A549 (cell line): ENCODE data around the gene TBC1D22A. TPM values are rescaled to one million over a fixed set of nuclear protein-coding genes. Genes with fewer than 3 reads are reported as not detected.

Experiments
- ATAC-seq, 2 experiments: fragments of 200-7000 bp in 1 of 2; fragments of >200 bp in 1 of 2; cut with Nextera tagmentation in 1 of 2; cut with Tn5 transposase in 1 of 2; 3 replicates each; pipeline versions ENCODE4 v1.8.0 to v1.9.1; 2018 to 2020; ENCODE audit warnings: mild to moderate bottlenecking in 1 of 2, moderate library complexity in 1 of 2
- CTCF ChIA-PET: fragments of 300-600 bp; sonication (Branson Sonifier 250); formaldehyde crosslinking; extraction: SDS; loops from one replicate; lab custom pipeline; 2021; ENCODE audit warnings: antibody characterized with exemption, inconsistent platforms; lab: Yijun Ruan, JAX
- POLR2A ChIA-PET: fragments of 350-600 bp; formaldehyde crosslinking; extraction: SDS; loops from one replicate; lab custom pipeline; 2021; ENCODE audit warnings: antibody characterized with exemption, inconsistent platforms; lab: Yijun Ruan, JAX
- DNase-seq, 2 experiments: peaks; one replicate each; pipeline versions ENCODE4 v3.0.0 to v3.0.0-alpha.2; 2011 to 2016; ENCODE audit warnings: low read depth in 1 of 2, low spot score in 1 of 2
- FAIRE-seq: peaks from 2 replicates; lab custom pipeline; 2011; peaks lifted over from hg19 to GRCh38; lab: Jason Lieb, UNC
- H3K27ac ChIP-seq, 2 experiments: fragments of >200 bp; sonication (Bioruptor Twin); formaldehyde crosslinking; 3 replicates each; pipeline ENCODE4 v1.5.1; 2016 to 2017
- H3K4me1 ChIP-seq: fragments of >200 bp; sonication (Bioruptor Twin); formaldehyde crosslinking; 3 replicates; pipeline ENCODE4 v1.6.1; 2016
- H3K4me2 ChIP-seq: fragments of >200 bp; sonication (Bioruptor Twin); formaldehyde crosslinking; 3 replicates; pipeline ENCODE4 v1.6.1; 2016
- H3K4me3 ChIP-seq: fragments of >200 bp; sonication (Bioruptor Twin); formaldehyde crosslinking; 3 replicates; pipeline ENCODE4 v1.5.1; 2016
- H3K9me3 ChIP-seq: fragments of >200 bp; sonication (Bioruptor Twin); formaldehyde crosslinking; 3 replicates; pipeline ENCODE4 v1.6.1; 2016
- BCL3 ChIP-seq: fragments of >200 bp; sonication (Bioruptor Twin); formaldehyde crosslinking; IDR thresholded peaks from 3 replicates; pipeline ENCODE4 v1.6.1; 2016
- BHLHE40 ChIP-seq: IDR thresholded peaks from 2 replicates; pipeline ENCODE4 v1.6.1; 2012; ENCODE audit warnings: low read depth, low read length, inconsistent platforms
- CEBPB ChIP-seq, 2 experiments: fragments of >200 bp in 1 of 2; sonication (Bioruptor Twin) in 1 of 2; formaldehyde crosslinking in 1 of 2; IDR thresholded peaks; 2 replicates each; pipeline ENCODE4 v1.6.1; 2012 to 2016
- EHMT2 ChIP-seq: fragments of 200-600 bp; sonication (generic); IDR thresholded peaks from 2 replicates; pipeline ENCODE4 v1.6.1; 2016; ENCODE audit warnings: antibody characterized with exemption, low read depth, mild to moderate bottlenecking, moderate library complexity
- FOXS1 ChIP-seq: fragments of 250-450 bp; sonication (Bioruptor Pico); IDR thresholded peaks from 2 replicates; pipeline ENCODE4 v1.5.0; 2020; ENCODE audit warnings: mild to moderate bottlenecking, moderate library complexity
- GATA3 ChIP-seq: IDR thresholded peaks from 2 replicates; pipeline ENCODE4 v1.6.1; 2012; ENCODE audit warnings: borderline replicate concordance
- HDAC2 ChIP-seq: fragments of 200-600 bp; sonication (generic); IDR thresholded peaks from 2 replicates; pipeline ENCODE4 v1.6.1; 2016
- HEYL ChIP-seq: fragments of 250-450 bp; sonication (Bioruptor Pico); IDR thresholded peaks from 2 replicates; pipeline ENCODE4 v1.8.0; 2021; ENCODE audit warnings: mild to moderate bottlenecking, moderate library complexity
- MAZ ChIP-seq: fragments of 150-350 bp; IDR thresholded peaks from 2 replicates; pipeline ENCODE4 v1.6.1; 2014; ENCODE audit warnings: antibody characterized with exemption, low read depth, low read length, borderline replicate concordance
- MYC ChIP-seq: IDR thresholded peaks from 2 replicates; pipeline ENCODE4 v1.6.1; 2012; ENCODE audit warnings: mild to moderate bottlenecking, inconsistent platforms, low read length, improper control_type of control experiment, borderline replicate concordance
- NFE2L2 ChIP-seq: fragments of 150-350 bp; conservative IDR thresholded peaks from 2 replicates; pipeline ENCODE4 v1.6.1; 2014; ENCODE audit warnings: low read length
- POLR2A ChIP-seq: IDR thresholded peaks from 2 replicates; pipeline ENCODE4 v1.6.1; 2012; ENCODE audit warnings: mild to moderate bottlenecking, low read length
- RNF2 ChIP-seq: fragments of 200-600 bp; sonication (generic); IDR thresholded peaks from 2 replicates; pipeline ENCODE4 v1.6.1; 2016; ENCODE audit warnings: low read depth, mild to moderate bottlenecking, antibody characterized with exemption, moderate library complexity, borderline replicate concordance
- SMC3 ChIP-seq: fragments of >200 bp; sonication (Bioruptor Twin); formaldehyde crosslinking; IDR thresholded peaks from 3 replicates; pipeline ENCODE4 v1.6.1; 2018; ENCODE audit warnings: inconsistent platforms
- TP53 ChIP-seq: fragments of 250-450 bp; sonication (Bioruptor Pico); IDR thresholded peaks from 2 replicates; pipeline ENCODE4 v1.5.0; 2021; ENCODE audit warnings: mild to moderate bottlenecking, moderate library complexity
- USF2 ChIP-seq: fragments of 450-650 bp; IDR thresholded peaks from 2 replicates; pipeline ENCODE4 v1.6.1; 2014; ENCODE audit warnings: antibody characterized with exemption
- ZFP36 ChIP-seq: fragments of 450-650 bp; IDR thresholded peaks from 2 replicates; pipeline ENCODE4 v1.6.1; 2014; ENCODE audit warnings: borderline replicate concordance; ENCODE audit not compliant: partially characterized antibody
- ZSCAN20 ChIP-seq: fragments of 250-450 bp; sonication (Bioruptor Pico); IDR thresholded peaks from 2 replicates; pipeline ENCODE4 v1.8.0; 2022; ENCODE audit warnings: mild to moderate bottlenecking, moderate library complexity
- WGBS: methylation state at CpG from one replicate; pipeline ENCODE4 v1.1.6; 2017; ENCODE audit errors: missing lambda C conversion rate; 5-methylcytosine and 5-hydroxymethylcytosine counted together
- polyA plus RNA-seq, 4 experiments: library from polyadenylated mRNA; depleted of rRNA in 3 of 4; stranded (reverse); fragments of >200 nt; fragmentation: RNase III in 1 of 4; extraction: RNeasy Plus Mini Kit Qiagen cat#74134 plus additional on column Dnase treatment in 1 of 4; gene quantifications; 2 replicates in 3 of 4; 3 replicates in 1 of 4; pipeline ENCODE4 v1.2.3, GENCODE V29; 2011 to 2017
- TF ChIP-seq, protein P1 (sequence below): fragments of 250-450 bp; sonication (Bioruptor Pico); IDR thresholded peaks from 2 replicates; pipeline ENCODE4 v1.5.0; 2020; ENCODE audit warnings: low read depth, mild to moderate bottlenecking, moderate library complexity
- TF ChIP-seq, protein P2 (sequence below): fragments of 200-600 bp; sonication (generic); IDR thresholded peaks from 2 replicates; pipeline ENCODE4 v1.6.1; 2016; ENCODE audit warnings: antibody characterized with exemption, mild to moderate bottlenecking, moderate library complexity

TBC1D22A gene
- polyA plus RNA-seq, 2 of the 4 experiments (the other 2 are of a cell fraction): 8.9 to 10.8 TPM

GRCh38 chr22:46746620-46747019, 15.8 kb upstream of the TBC1D22A start (continued):
- TF ChIP-seq HEYL (CRISPR knock-in tag) (no peak), SMC3 (no peak), MAZ (no peak), POLR2A (no peak), MYC (no peak), CEBPB (IDR thresholded peaks at IDR 0.05) (no peak), ZFP36 (no peak)

GRCh38 chr22:46747646-46748045, 14.8 kb upstream of the TBC1D22A start:
- Histone ChIP-seq H3K4me3 (no peak overlapping the region), H3K9me3 (no peaks in the 10 kb centered on the region), H3K4me1 (peaks cover 26% of the 10 kb centered on the region), H3K4me2 (no peak overlapping the region), H3K27ac (peak overlapping the region in 1 of 2 experiments; percentile 13; a peak in 1 of 6 replicates)
- FAIRE-seq: no peak
- WGBS: 85% methylated on average over 4 of the region's 8 CpGs
- POLR2A ChIA-PET: no interaction called here
- no peak for DNase-seq
- no peak for ATAC-seq
- CTCF ChIA-PET: interaction anchor here (0.7 to 3.9 kb wide), 2 partner anchors 11 to 12 kb away, joined by 3 to 15 read pairs; no protein-coding TSS in a partner anchor
- TF ChIP-seq MAZ (no peak), TP53 (CRISPR knock-in tag) (no peak), ZSCAN20 (CRISPR knock-in tag) (no peak), FOXS1 (CRISPR knock-in tag) (no peak), EHMT2 (no peak), RNF2 (no peak), USF2 (no peak), ZFP36 (no peak), GATA3 (no peak)
- TF ChIP-seq, protein P1, sequence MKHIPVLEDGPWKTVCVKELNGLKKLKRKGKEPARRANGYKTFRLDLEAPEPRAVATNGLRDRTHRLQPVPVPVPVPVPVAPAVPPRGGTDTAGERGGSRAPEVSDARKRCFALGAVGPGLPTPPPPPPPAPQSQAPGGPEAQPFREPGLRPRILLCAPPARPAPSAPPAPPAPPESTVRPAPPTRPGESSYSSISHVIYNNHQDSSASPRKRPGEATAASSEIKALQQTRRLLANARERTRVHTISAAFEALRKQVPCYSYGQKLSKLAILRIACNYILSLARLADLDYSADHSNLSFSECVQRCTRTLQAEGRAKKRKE (CRISPR knock-in tag): no peak

DNA sequence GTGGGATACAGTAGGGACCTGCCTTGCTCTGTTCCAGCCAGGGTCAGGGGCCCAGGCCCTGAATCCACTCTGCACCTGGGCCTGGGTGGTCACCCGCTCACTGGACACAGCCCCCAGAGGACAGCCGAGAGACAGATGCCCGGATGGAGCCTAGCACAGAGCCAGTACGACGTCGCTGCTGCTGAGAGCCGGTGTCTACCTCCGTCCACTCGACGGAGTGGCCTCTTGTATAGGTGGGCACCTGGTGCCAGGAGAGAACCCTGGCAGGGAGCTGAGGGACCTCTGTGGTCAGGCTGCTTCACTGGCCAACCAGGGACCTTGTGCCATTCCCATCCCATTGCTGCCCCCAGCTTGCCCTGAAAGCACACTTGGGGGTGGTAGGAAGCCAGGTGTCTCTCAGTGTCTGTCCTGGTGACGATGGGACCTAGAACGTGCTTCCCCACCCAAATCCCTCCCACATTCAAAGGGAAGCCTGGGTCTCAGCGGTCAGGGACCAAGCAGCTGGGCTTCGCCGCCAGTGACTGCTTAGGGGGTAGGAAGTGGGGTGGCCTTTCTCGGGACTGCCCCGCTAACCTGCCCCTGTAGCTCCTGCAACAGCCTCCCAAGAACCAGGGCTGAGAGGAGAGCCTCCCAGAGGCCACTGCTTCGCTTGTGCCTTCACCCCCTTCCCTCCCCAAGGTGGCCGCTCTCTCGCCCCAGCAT, 14.1 kb upstream of the TBC1D22A start:
- Histone ChIP-seq H3K4me2 (no peak overlapping the region), H3K27ac (peak overlapping the region in 1 of 2 experiments; percentile 35; a peak in 1 of 6 replicates), H3K4me1 (peaks cover 25% of the 10 kb centered on the region), H3K4me3 (no peak overlapping the region), H3K9me3 (no peaks in the 10 kb centered on the region)
- WGBS: 89% methylated on average over 10 of the region's 20 CpGs
- DNase-seq (no peak), ATAC-seq (no peak), FAIRE-seq (no peak)
- CTCF ChIA-PET: interaction anchor here (3.9 to 4.0 kb wide), 2 partner anchors 9 to 10 kb away, joined by 15 to 26 read pairs; no protein-coding TSS in a partner anchor
- TF ChIP-seq, protein P2, sequence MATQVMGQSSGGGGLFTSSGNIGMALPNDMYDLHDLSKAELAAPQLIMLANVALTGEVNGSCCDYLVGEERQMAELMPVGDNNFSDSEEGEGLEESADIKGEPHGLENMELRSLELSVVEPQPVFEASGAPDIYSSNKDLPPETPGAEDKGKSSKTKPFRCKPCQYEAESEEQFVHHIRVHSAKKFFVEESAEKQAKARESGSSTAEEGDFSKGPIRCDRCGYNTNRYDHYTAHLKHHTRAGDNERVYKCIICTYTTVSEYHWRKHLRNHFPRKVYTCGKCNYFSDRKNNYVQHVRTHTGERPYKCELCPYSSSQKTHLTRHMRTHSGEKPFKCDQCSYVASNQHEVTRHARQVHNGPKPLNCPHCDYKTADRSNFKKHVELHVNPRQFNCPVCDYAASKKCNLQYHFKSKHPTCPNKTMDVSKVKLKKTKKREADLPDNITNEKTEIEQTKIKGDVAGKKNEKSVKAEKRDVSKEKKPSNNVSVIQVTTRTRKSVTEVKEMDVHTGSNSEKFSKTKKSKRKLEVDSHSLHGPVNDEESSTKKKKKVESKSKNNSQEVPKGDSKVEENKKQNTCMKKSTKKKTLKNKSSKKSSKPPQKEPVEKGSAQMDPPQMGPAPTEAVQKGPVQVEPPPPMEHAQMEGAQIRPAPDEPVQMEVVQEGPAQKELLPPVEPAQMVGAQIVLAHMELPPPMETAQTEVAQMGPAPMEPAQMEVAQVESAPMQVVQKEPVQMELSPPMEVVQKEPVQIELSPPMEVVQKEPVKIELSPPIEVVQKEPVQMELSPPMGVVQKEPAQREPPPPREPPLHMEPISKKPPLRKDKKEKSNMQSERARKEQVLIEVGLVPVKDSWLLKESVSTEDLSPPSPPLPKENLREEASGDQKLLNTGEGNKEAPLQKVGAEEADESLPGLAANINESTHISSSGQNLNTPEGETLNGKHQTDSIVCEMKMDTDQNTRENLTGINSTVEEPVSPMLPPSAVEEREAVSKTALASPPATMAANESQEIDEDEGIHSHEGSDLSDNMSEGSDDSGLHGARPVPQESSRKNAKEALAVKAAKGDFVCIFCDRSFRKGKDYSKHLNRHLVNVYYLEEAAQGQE: no peak
- no peak for TF ChIP-seq BHLHE40
- TF ChIP-seq HDAC2: no peak
- TF ChIP-seq BCL3: no peak
- TF ChIP-seq NFE2L2: no peak
- POLR2A ChIA-PET: interaction anchor here (2.1 kb wide), 1 partner anchor 14 kb away, joined by 7 read pairs; the partner anchor contains the start of gene TBC1D22A
